CMK (cell line): ENCODE results near the gene WIPF3.

Source experiments
- DNase-seq: peaks from one replicate; pipeline ENCODE4 v3.0.0-alpha.2; 2010; ENCODE audit warnings: low read depth

Gene WIPF3

GRCh38 chr7:29809533-29810155, 3.3 kb downstream of the WIPF3 start:
- no peak for DNase-seq

- DNase-seq = no peak
These were observed 4.0 kb downstream of the WIPF3 start for GRCh38 chr7:29810297-29810696.

GRCh38 chr7:29810813-29811482, 4.6 kb downstream of the WIPF3 start:
- DNase-seq = no peak

GRCh38 chr7:29811586-29811985, 5.3 kb downstream of the WIPF3 start:
- no peak for DNase-seq

GRCh38 chr7:29812185-29812876, 6.0 kb downstream of the WIPF3 start:
- no peak for DNase-seq

- DNase-seq = no peak
These were observed 9.1 kb downstream of the WIPF3 start for GRCh38 chr7:29815181-29816105.

- no peak for DNase-seq
These were observed 12.0 kb downstream of the WIPF3 start for GRCh38 chr7:29818308-29818707.

GRCh38 chr7:29825775-29826529, 19.6 kb downstream of the WIPF3 start:
- DNase-seq = no peak

GRCh38 chr7:29826530-29826822, 20.2 kb downstream of the WIPF3 start:
- no peak for DNase-seq

GRCh38 chr7:29826904-29827303, 20.6 kb downstream of the WIPF3 start:
- DNase-seq = no peak

GRCh38 chr7:29831705-29832104, 25.4 kb downstream of the WIPF3 start:
- no peak for DNase-seq

GRCh38 chr7:29833929-29834328, 27.6 kb downstream of the WIPF3 start:
- DNase-seq = no peak

- DNase-seq = no peak
These were observed 29.4 kb downstream of the WIPF3 start for GRCh38 chr7:29835718-29836117.

- no peak for DNase-seq
These were observed 33.0 kb downstream of the WIPF3 start for GRCh38 chr7:29839302-29839701.

GRCh38 chr7:29839921-29840320, 33.6 kb downstream of the WIPF3 start:
- no peak for DNase-seq

GRCh38 chr7:29840701-29841100, 34.4 kb downstream of the WIPF3 start:
- no peak for DNase-seq

GRCh38 chr7:29841926-29842701, 35.8 kb downstream of the WIPF3 start:
- no peak for DNase-seq

- DNase-seq = no peak
These were observed 36.8 kb downstream of the WIPF3 start for GRCh38 chr7:29843093-29843492.

- no peak for DNase-seq
These were observed 37.4 kb downstream of the WIPF3 start for GRCh38 chr7:29843726-29844125.

GRCh38 chr7:29844559-29844958, 38.3 kb downstream of the WIPF3 start:
- no peak for DNase-seq

- DNase-seq = no peak
These were observed 41.2 kb downstream of the WIPF3 start for GRCh38 chr7:29847496-29847895.
